NT2/D1 (cell line): ENCODE results near the gene PTPN23.

ENCODE experiments used
- SUZ12 ChIP-seq: IDR thresholded peaks from 2 replicates; pipeline ENCODE4 v1.6.1; 2011; ENCODE audit not compliant: insufficient read length, insufficient read depth; ENCODE audit errors: extremely low read depth
- ZNF274 ChIP-seq: IDR thresholded peaks from 2 replicates; pipeline ENCODE4 v1.6.1; 2011; ENCODE audit warnings: mild to moderate bottlenecking, low read depth, low read length

DNA sequence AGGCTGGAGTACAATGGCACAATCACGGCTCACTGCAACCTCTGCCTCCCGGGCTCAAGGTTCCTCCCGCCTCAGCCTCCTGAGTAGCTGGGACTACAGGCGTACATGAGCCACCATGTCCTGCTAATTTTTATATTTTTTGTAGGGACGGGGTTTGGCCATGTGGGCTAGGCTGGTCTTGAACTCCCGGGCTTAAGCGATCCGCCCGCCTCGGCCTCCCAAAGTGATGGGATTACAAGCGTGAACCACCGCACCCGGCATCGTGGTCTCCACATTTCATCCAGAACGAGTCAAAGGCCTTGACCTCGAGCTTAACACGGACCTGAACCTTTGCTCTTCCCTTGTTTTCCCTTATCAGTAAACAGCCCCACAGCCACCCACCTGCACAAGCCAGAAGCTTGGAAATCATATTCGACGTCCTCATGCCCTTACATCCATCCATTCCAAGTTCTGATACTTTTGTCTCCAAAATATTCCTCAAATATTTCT, 1.4 kb upstream of the PTPN23 start:
- no peak for TF ChIP-seq ZNF274
- no peak for TF ChIP-seq SUZ12
